WI38 (cell line): ENCODE measurements around the gene DCAF12L1.

Source experiments
- H3K4me3 ChIP-seq: 2 replicates; pipeline ENCODE4 v1.5.1; 2011; ENCODE audit warnings: low read depth, mild to moderate bottlenecking, control low read depth, low read length
- TF ChIP-seq, protein P1 (sequence below): IDR thresholded peaks from 2 replicates; pipeline ENCODE4 v1.5.1; 2012; ENCODE audit warnings: low read depth, mild to moderate bottlenecking, control low read depth, low read length

Gene DCAF12L1

DNA sequence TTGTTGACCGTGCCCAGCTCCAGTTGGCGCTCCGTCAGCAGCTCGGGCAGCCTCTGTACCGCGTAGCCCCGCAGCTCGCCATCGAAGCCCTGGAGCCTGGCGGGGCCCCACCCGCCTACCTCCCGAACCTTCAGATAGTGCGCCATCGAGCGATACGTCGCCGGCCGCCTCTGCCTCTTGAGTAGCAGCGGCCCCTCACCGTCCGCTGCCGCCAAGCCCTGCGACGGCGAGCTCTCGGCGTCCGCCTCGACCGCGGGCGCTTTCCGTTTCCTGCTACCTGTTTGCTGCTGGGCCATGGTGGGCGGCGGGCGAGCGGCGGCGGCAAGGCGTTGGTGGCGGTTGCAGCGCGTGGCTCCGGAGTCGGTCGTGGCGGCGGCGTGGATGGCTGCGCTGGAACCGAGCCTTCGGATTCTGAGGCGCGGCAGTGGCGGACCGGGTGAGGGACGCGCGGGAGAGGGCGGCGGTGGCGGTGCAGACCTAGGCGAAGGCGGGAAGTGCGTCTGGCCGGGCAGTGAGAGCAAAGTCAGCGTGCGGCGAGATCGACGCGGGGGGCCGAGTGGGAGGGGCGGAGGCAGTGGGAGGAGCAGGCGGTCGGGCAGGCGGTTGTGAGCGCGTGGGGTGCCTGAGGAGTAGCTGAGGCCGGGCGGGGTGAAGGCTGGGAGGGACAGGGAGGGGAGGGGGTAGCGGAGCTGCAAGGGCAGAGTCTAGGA is at the start of gene DCAF12L1:
Gene DCAF12L1, minus strand, starts transcription at position 502 of the 710 bp plus-strand sequence. Its CDS starts 206 bp downstream, at position 296.
- no peak within 1 kb of the TSS for H3K4me3 ChIP-seq

DNA sequence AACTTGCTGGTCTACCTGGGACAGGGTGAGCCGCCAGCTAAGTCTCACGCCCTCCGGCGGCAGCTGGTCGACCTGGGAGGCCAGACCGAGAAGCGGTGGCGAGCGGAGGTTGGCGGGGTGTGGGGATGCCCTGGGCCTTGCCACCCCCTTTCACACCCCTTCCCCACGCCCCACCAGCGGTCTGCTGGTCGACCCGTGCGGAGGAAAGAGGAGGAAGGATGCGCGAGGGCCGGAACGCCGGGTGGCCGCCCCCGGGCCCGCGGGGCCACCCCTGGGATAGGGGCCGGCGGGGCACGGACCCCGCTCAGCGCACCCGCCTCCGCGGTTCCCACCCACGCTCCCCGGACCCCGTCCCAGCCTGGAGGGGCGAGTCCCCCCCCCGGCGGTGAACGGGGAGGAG is 28.3 kb upstream of the DCAF12L1 start:
- H3K4me3 ChIP-seq = no peak overlapping the region
- TF ChIP-seq, protein P1, sequence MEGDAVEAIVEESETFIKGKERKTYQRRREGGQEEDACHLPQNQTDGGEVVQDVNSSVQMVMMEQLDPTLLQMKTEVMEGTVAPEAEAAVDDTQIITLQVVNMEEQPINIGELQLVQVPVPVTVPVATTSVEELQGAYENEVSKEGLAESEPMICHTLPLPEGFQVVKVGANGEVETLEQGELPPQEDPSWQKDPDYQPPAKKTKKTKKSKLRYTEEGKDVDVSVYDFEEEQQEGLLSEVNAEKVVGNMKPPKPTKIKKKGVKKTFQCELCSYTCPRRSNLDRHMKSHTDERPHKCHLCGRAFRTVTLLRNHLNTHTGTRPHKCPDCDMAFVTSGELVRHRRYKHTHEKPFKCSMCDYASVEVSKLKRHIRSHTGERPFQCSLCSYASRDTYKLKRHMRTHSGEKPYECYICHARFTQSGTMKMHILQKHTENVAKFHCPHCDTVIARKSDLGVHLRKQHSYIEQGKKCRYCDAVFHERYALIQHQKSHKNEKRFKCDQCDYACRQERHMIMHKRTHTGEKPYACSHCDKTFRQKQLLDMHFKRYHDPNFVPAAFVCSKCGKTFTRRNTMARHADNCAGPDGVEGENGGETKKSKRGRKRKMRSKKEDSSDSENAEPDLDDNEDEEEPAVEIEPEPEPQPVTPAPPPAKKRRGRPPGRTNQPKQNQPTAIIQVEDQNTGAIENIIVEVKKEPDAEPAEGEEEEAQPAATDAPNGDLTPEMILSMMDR = no peak

More for the DNA sequence above, at the start of gene DCAF12L1:
- TF ChIP-seq, protein P1 = no peak

DNA sequence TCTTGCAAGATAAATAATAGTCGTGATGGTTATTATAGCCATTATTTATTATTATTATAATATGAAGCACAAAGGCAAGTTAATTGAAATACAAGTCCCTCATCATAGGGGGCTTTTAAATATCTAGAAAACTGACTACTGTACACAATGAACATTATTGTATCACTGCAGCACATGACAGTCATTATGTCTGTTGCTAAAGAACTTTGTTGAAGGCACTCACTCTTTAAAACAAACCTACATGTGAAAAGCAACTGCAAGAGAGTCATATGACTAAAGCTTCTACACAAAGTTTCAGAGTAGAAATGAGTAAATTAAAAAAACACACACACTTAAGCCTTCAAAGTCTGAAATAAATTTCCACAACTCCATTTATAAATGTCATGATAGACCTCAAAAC is 23.3 kb upstream of the DCAF12L1 start:
- no peak overlapping the region for H3K4me3 ChIP-seq
- TF ChIP-seq, protein P1 = no peak

DNA sequence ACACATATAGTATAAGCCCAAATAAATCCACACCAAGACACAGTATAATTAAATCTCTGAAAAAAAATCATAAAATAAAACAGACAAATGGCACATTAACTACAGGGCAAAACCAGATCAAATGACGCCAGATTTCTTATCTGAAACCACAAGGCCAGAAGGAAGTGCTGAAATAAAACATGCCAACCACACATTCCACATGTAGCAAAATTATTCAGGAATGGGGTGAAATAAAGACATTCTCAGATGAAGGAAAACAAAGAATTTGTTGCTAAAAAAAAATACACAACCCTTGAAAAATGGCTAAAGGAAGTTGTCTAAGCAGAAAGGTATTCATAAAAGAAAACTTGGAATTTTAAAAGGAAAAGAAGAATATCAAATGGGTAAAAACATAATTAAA is 4.5 kb upstream of the DCAF12L1 start:
- no peak overlapping the region for H3K4me3 ChIP-seq
- TF ChIP-seq, protein P1 = no peak

DNA sequence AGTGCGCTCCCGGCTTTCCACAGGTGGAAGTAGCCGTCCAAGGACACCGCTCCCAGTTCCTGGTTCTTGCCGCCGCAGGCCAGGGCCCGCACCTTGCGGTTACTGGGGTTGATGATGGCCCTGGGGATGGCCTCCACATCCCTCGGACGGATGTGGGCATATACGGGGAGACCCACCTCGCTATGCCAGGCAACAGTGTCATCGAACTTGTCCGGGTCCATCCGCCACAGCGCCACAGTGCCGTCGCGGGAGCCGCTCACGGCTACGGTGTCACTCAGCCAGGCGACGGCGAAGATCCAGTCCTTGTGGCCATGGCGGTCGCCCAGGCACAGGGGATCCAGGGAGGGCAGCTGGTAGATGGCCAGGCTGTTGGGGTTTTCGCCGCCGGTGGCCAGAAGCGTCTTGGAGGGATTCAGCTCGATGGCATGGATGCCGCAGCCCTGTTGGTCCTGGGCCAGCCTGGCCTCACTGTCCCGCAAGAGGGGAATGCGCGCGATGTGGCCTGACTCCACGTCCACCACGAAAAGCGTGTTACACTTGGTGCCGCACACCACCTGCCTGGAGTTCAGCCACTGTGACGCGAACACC is 795 bp downstream of the DCAF12L1 start:
- TF ChIP-seq, protein P1 = no peak
- no peak overlapping the region for H3K4me3 ChIP-seq

DNA sequence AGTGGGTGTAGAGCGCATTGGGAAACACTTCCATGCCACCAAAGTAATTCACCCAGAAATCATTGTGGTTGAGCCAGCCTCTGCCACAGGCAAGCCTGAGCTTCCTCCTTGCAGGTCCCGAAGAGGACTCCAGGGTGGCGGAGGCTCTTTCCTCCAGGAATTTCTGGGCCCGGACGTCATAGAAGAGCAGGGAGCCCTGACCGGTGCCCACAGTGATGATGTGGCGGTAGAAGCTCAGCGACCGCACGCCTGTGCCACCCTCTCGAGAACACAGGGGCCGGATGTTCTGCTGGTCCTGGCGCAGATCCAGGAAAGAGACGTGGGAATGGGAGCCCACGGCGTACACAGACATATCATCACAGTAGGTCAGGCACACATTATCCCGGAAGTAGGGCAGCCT is 1.3 kb downstream of the DCAF12L1 start:
- H3K4me3 ChIP-seq = no peak overlapping the region

DNA sequence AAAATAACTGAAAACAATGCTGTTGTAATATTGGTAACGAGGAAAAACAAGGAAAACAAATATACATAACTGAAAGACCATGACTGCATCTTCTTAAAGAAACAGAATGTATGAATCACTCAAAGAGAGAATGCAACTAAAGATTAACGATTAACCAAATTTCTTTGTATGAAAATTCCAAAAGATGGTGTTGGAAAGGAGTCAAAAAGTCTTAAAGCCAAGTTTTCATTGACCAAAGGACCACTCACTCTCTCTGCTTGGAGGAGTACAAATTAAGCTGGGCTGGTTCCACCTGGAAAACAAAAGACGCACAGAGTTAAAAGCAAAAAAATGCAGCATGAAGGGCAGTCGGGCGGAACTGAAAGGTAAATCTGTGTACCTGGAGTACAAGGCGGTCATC is 1.8 kb downstream of the DCAF12L1 start:
- TF ChIP-seq, protein P1 = no peak
- no peak overlapping the region for H3K4me3 ChIP-seq

More for the DNA sequence above, 1.3 kb downstream of the DCAF12L1 start:
- TF ChIP-seq, protein P1 = no peak
